Measurements from ENCODE around the gene ANAPC5.

DNA sequence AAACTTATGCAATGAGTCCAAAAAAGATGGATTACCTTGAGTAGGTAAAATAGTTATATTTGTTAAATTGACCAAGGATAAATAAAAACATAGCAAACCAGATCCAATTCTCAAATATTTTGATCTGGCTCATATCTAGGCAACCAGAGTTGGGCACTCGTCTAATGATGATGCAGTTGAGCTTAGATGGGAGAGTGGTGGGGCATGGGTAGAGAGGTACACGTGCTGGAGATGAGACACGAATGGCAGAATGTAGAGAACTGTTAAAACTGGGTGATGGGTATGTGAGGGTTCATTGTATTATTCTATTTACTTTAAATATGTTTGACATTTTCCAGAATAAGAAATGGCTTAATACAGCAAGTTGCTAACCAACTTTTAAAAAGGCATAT is 40.1 kb upstream of the ANAPC5 start:
- TF ChIP-seq POLR2AphosphoS5 (IDR thresholded peaks at IDR 0.05; ENCODE audit: low read depth, low read length) = no peak
- TF ChIP-seq TAF1 (IDR thresholded peaks at IDR 0.05; ENCODE audit: low read depth, low read length) = no peak
- no peak for TF ChIP-seq POLR2A (IDR thresholded peaks at IDR 0.05; ENCODE audit: low read depth, low read length)
- no peak for TF ChIP-seq PAX5 (IDR thresholded peaks at IDR 0.05; ENCODE audit: insufficient read depth, low read length, severe bottlenecking)

All from GM12891 (cell line).